ENCODE measurements around the gene CERT1.
"Not testable (repeated sequence)": the region's sequence is repeated elsewhere in the genome, so short reads cannot be mapped to it uniquely, and the experiment has no call there.

Gene CERT1

GRCh38 chr5:75522025-75522424 is 10.6 kb upstream of the CERT1 start:
- DNase-seq: no peak

GRCh38 chr5:75521195-75521594 is 9.8 kb upstream of the CERT1 start:
- DNase-seq: no peak

- DNase-seq: no peak
Measured at GRCh38 chr5:75519761-75520160, 8.3 kb upstream of the CERT1 start.

- DNase-seq: no peak
Measured at GRCh38 chr5:75514323-75514722, 2.9 kb upstream of the CERT1 start.

DNA sequence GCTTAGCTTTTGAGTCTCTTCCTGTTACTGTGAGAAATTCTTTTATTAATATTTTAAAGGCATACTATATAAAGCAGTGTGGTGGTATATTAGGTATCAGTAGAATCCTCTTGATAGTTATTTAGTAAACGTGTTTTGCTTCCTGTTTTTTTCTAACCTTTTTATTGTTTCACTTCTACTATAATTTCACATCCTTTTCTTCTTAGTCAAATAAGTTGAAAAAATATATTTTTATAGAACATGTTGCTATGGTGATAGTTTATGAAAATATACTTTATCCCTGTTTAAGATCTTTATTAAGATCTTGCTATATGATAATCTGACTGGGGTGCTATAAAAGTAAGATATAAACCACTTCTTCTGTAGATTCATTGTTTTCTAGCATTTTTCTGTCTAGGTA is 2.4 kb upstream of the CERT1 start:
- DNase-seq: no peak

GRCh38 chr5:75512383-75513074 is 1.1 kb upstream of the CERT1 start:
- DNase-seq: no peak

DNA sequence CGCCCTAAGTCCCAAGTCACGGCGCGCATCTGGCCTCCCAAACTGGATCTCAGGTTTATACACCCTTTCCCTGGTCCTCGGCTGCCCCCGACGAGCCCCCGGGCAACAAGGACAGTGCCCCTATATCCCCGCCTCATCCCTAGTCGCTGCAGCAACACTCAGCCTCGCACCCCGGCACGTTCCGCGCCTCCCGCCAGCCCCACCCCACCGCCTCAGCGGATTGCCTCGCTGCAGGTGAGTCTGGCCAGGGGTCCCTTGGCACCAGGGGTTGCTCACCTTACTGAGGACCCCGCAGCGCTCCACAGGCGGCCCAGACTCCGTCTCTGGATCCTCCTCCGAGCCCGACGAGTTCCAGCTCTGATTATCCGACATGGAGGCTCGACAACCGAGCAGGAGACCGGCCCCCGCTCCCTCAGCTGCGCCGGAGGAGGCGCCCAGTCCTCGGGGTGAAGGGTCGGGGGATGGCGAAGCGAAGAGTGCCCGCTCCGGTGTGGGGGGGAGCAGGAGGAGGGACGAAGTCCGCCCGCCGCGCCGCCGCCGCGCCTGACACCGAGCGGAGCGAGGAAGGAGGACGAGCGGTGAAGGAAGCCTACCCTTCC is 494 bp downstream of the CERT1 start:
- DNase-seq: peak; percentile 74

- no peak for DNase-seq
Measured at GRCh38 chr5:75510417-75510835, 1.0 kb downstream of the CERT1 start.

GRCh38 chr5:75509956-75510355 is 1.5 kb downstream of the CERT1 start:
- DNase-seq: no peak

DNA sequence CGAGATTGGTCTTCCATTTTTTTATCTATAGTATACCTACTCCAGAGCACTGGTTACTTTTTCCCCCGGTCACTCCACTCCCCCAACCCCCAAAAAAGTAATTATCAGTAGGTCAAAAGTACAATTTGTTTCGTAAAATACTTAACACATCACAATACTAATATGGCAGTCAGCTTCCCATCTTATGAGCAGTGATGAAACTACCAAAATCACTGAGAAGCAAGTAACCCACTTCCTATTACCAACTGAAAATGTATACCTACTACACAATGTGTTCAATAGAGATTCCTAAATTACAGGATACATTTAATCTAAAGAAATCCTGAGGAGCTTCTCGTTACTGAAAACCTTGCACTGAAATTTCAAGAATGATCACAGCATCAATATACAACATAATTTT is 1.9 kb downstream of the CERT1 start:
- no peak for DNase-seq

DNA sequence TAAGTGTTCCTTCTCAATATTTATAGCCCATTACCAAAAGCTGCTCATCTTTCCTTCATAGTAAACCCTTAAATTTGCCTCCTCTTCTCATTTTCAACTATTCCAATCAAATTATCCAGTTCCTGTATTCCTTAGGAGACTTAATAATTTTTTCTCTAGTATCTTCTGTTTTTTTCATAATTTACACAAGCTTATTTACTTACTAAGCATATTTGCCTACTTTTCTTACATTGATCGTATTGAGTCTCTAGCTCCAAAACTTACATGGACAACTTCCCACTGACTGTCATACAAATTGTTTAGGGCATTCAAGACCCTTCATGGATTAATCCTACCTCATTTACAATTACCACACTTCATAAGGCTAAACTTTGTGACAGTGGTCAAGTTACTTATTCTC is 3.6 kb downstream of the CERT1 start:
- no peak for DNase-seq

DNA sequence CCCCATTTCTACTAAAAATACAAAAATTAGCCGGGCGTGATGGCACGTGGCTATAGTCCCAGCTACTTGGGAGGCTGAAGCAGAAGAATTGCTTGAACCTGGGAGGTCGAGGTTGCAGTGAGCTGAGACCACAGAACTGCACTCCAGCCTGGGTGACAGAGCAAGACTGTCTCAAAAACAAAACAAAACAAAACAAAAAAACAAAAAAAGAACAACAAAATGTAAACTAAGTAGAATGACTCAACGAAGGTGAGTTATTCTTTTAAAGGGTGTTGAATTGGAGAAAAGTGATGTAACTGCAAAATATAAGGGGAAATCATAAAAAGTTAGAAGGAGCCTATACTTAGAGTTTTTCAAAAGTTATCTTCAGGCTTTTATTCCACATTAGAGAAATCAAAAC is 6.3 kb downstream of the CERT1 start:
- not testable (repeated sequence) for DNase-seq

GRCh38 chr5:75498875-75499274 is 12.6 kb downstream of the CERT1 start:
- not testable (repeated sequence) for DNase-seq

DNA sequence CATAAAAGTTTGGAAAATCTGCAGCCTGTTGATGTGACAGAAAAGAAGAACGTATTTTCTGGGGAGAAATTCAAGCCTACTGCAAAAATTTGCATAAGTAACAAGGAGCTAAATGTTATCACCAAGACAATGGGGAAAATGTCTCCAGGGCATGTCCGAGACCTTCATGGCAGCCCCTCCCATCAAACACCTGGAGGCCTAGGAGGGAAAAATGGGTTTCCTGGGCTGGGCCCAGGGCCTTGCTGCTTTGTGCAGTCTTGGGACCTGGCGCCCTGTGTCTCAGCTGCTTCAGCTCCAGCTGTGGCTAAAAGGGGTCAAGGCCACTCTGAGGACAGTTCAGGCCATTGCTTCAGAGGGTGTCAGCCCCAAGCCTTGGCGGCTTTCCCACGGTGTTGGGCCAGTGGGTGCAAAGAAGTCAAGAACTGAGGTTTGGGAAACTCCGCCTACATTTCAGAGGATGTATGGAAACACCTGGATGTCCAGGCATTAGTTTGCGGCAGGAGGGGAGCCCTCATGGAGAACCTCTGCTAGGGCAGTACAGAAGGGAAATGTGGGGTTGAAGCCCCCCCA is 13.1 kb downstream of the CERT1 start:
- no peak for DNase-seq

DNA sequence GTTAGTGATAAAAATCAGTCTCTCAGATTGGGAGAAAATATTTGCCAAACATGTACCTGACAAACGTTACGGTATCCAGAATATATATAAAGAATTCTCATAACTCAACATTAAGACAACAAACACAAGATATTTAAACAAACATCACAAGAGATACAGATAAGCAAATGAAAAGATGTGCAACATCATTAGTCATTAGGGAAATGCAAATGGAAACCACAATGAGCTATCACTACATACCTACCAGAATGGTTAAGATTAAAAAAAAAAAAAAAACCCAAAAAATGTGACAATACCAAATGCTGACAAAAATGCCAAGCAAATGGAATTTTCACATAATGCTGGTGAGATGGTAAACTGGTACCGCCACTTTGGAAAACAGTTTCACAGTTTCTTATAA is 15.4 kb downstream of the CERT1 start:
- DNase-seq: no peak

- no peak for DNase-seq
Measured at GRCh38 chr5:75491621-75492020, 19.8 kb downstream of the CERT1 start.

- DNase-seq: not testable (repeated sequence)
Measured at GRCh38 chr5:75489847-75490246, 21.6 kb downstream of the CERT1 start.

DNA sequence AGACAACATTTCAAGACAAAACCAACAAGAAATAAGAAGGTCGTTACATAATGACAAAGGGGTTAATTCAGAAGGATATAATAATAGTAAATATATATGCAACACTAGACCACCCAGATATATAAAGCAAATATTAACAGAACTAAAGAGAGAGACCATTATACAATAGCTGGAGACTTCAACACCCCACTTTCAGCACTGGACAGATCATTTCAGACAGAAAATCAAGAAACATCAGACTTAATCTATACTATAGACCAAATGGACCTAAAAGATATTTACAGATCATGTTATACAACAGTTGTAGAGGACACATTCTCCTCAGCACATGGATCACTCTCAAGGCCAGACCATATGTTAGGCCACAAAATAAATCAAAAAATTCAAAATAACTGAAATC is 26.8 kb downstream of the CERT1 start:
- DNase-seq: no peak

DNA sequence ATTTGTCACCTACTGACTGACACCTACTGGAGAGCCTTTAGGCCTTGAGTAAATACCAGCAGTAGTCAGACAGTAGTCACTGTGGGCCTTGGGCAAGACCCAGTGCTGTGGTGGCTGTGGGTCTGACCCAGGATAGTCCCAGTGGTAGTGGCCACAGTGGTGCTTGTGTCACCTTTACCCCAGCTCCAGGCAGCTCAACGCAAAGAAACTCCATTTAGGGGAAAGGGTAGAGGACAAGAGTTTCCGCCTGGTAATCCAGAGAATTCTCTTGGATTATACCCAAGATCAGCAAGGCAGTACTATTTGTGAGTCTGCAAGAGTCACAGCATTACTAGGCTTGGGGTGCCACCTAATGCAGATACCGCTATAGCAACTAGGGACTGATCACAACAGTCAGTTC is 28.9 kb downstream of the CERT1 start:
- DNase-seq: no peak

DNA sequence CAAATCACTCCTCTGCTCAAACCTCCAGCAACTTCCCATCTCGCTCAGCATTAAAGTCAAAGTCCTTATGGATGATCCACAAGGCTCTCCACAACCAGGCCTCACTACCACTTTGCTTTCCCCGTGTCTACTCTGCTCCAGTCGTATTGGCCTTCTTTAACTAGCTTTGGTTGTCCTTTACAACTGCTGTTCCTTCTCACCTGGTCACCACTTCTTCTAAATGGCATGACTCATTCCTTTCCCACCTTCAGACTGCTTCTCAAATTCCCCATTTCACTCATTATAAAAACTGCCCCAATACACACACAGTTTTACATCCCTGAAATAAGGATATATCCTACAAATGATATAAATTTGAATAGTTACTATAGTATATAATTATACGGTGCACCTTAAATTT is 30.4 kb downstream of the CERT1 start:
- no peak for DNase-seq

DNA sequence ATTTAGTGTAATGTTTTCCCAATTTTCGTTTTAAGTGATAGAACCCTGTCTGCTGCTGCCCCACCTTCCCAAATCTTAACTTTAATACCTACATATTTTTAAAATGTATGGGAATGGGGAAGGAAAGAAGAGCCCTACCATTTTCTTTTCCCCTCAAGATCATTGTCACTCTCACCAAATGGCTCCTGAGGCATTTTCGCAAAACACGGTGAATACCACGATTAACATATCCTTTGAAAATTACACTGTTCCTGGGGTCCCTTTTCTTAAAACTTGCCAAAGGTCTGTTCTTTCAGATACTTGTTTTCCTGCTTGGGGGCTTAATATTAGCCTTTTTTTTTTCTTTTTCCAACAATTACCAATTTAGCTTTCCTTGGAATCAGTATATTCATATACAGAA is 36.1 kb downstream of the CERT1 start:
- no peak for DNase-seq

- DNase-seq: no peak
Measured at GRCh38 chr5:75473463-75473862, 38.0 kb downstream of the CERT1 start.

- DNase-seq: no peak
Measured at GRCh38 chr5:75472973-75473372, 38.5 kb downstream of the CERT1 start.

DNA sequence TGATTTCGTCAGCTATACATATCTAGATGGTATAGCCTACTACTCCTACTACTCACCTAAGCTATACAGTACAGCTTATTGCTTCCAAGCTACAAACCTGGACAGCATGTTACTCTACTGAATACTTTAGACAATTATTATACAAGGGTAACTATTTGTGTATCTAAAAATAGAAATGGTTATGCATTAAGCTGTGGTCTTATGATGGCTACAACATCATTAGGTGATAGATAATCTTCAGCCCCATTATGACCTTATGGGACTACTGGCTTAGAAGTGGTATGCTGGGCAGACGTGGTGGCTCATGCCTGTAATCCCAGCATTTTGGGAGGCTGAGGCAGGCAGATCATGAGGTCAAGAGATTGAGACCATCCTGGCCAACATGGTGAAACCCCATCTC is 40.2 kb downstream of the CERT1 start:
- no peak for DNase-seq

GRCh38 chr5:75469017-75469416 is 42.4 kb downstream of the CERT1 start:
- no peak for DNase-seq
